A549 treated with RU486 at 1 μM for 4 hours (cell line): ENCODE data around the gene FBH1. TPM values are rescaled to one million over a fixed set of nuclear protein-coding genes. Genes with fewer than 3 reads are reported as not detected.

Experiments
- total RNA-seq: library from RNA; stranded (reverse); fragments of 200-300 nt; extraction: Qiagen RNA extraction; gene quantifications from 5 replicates; pipeline ENCODE4 v1.2.3, GENCODE V29; 2022; ENCODE audit warnings: low read depth

FBH1 gene
- 30.2 to 47.9 TPM (median 37.2 TPM) in 5 replicates for total RNA-seq

DNA sequence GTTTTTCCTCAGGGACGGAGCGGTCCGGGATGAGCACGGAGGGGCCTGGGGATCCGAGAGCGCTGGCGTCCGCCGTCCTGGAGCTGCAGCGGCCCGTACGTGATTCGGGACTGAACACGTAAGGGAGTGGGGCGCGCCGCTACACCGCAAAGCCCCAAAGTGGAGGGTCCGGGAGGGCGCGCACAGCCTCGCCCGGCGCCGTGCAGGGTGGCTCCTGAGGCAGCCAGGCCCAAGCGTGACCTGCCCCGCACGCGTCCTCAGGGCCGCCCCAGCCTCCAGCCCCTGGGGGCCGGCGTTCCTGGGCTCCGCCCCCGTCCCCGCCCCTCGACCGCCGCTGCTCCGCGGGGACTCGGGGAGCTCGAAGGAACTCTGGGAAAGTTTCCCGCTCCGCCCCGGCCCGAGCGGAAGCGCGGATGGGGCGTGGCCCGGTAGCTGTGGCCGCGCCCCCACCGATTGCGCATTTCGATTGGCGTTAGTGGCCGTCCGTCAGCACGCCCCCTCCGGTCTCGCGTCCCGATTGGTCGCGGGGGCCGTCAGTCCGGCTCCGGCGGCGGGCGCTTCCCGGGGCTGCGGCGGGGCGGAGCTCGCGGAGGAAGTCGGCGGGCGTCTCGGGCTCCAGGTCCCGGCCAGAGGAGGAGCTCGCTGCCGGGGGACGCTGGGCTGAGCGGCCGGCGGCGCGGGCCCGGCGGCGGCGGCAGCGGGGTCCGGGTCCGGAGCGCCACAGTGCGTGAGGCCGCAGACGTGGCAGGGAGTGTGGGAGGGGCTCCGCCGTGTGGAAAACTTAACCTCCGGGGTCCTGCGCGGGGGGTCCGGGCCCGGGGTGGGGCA is at the start of gene FBH1, which contains the start of gene ANKRD16:
Gene FBH1 (plus strand): TSS at position 620 of the 828 bp plus-strand sequence. CDS start 103 bp downstream, at position 723.
Gene ANKRD16 (minus strand): TSS at position 270 of the 828 bp plus-strand sequence. CDS start 539 bp downstream, outside the sequence.

DNA sequence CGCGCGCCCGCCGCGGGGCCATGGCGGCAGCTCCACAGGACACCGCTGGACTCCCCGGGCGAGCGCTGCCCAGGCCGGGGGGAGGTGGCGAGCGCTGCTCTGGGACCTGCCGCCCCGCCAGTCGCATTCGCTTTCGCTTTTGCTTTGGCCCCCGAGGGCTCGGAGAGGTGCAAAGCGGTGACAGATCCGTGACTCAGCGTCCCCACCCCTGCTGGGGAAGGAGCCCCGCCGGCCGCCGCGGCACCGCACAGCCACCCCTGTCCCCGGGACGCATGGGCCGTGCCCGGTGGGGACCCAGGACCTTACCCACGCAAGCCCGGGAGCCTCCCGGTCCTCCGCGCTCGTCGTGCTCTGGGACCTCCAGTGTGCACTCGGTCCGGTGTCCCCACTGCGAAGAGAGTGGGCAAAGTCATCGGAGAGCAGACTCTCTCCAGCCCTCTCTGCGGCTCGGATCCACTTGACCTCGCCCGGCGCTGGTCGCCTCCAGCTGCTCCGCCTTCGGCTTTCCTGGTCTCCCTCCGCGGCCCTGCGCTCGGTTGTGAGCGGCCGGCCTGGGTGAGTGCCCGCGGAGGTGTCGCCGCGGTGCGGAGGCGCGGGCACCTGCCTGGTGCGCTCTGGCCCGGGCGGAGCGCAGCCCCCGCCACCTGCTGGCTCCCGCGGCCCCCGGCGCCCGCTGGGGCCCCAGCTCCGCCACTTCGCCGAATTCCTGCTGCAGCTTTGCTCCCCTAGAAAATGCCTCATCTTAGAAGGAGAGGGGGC is 87.6 kb downstream of the FBH1 start, which contains the start of gene IL15RA:
Gene IL15RA (minus strand): TSS at position 73 of the 759 bp plus-strand sequence. CDS start 51 bp downstream, at position 22.

Other genes with a start within 250 kb of the FBH1 start
- gene ASB13, start 223.6 kb upstream of the FBH1 start, total RNA-seq = 18.3 to 26.5 TPM (median 21.9 TPM) in 5 replicates
- gene TASOR2, start 205.4 kb upstream of the FBH1 start, total RNA-seq = 20.1 to 40.4 TPM (median 38.6 TPM) in 5 replicates
- 184 to 281 TPM (median 208 TPM) in 5 replicates for gene GDI2, start 76.8 kb upstream of the FBH1 start, total RNA-seq
- 7.8 to 13.4 TPM (median 12.3 TPM) in 5 replicates for gene ANKRD16, start 350 bp upstream of the FBH1 start, total RNA-seq
- 3.6 to 5.2 TPM (median 4.5 TPM) in 5 replicates for gene IL15RA, start 87.3 kb downstream of the FBH1 start, total RNA-seq
- not detected in 5 replicates for gene IL2RA, start 172.1 kb downstream of the FBH1 start, total RNA-seq
- 105 to 136 TPM (median 123 TPM) in 5 replicates for gene RBM17, start 198.8 kb downstream of the FBH1 start, total RNA-seq